ENCODE measurements around the gene INSM1. TPM values are rescaled to one million over a fixed set of nuclear protein-coding genes. Genes with fewer than 3 reads are reported as not detected.
A peak's percentile ranks its signal among the peaks of the same experiment; 100 is the strongest.

The INSM1 gene
- total and polyA plus RNA-seq, 2 of the 13 experiments (the other 11 are each of a cell fraction or from before 2014, with no cell fraction given): not detected

- TF ChIP-seq ZNF260 (CRISPR knock-in tag; IDR thresholded peaks at IDR 0.05; ENCODE audit: borderline replicate concordance, low read depth): no peak
- no peak for TF ChIP-seq MEIS1 (CRISPR knock-in tag; IDR thresholded peaks at IDR 0.05; ENCODE audit: borderline replicate concordance)
- TF ChIP-seq ZNF703 (CRISPR knock-in tag; IDR thresholded peaks at IDR 0.05; ENCODE audit: borderline replicate concordance): no peak
- peak; percentile 55 for TF ChIP-seq HNRNPLL (IDR thresholded peaks at IDR 0.05; ENCODE audit: low read depth, low read length, poor library complexity, severe bottlenecking)
- TF ChIP-seq, protein P1, sequence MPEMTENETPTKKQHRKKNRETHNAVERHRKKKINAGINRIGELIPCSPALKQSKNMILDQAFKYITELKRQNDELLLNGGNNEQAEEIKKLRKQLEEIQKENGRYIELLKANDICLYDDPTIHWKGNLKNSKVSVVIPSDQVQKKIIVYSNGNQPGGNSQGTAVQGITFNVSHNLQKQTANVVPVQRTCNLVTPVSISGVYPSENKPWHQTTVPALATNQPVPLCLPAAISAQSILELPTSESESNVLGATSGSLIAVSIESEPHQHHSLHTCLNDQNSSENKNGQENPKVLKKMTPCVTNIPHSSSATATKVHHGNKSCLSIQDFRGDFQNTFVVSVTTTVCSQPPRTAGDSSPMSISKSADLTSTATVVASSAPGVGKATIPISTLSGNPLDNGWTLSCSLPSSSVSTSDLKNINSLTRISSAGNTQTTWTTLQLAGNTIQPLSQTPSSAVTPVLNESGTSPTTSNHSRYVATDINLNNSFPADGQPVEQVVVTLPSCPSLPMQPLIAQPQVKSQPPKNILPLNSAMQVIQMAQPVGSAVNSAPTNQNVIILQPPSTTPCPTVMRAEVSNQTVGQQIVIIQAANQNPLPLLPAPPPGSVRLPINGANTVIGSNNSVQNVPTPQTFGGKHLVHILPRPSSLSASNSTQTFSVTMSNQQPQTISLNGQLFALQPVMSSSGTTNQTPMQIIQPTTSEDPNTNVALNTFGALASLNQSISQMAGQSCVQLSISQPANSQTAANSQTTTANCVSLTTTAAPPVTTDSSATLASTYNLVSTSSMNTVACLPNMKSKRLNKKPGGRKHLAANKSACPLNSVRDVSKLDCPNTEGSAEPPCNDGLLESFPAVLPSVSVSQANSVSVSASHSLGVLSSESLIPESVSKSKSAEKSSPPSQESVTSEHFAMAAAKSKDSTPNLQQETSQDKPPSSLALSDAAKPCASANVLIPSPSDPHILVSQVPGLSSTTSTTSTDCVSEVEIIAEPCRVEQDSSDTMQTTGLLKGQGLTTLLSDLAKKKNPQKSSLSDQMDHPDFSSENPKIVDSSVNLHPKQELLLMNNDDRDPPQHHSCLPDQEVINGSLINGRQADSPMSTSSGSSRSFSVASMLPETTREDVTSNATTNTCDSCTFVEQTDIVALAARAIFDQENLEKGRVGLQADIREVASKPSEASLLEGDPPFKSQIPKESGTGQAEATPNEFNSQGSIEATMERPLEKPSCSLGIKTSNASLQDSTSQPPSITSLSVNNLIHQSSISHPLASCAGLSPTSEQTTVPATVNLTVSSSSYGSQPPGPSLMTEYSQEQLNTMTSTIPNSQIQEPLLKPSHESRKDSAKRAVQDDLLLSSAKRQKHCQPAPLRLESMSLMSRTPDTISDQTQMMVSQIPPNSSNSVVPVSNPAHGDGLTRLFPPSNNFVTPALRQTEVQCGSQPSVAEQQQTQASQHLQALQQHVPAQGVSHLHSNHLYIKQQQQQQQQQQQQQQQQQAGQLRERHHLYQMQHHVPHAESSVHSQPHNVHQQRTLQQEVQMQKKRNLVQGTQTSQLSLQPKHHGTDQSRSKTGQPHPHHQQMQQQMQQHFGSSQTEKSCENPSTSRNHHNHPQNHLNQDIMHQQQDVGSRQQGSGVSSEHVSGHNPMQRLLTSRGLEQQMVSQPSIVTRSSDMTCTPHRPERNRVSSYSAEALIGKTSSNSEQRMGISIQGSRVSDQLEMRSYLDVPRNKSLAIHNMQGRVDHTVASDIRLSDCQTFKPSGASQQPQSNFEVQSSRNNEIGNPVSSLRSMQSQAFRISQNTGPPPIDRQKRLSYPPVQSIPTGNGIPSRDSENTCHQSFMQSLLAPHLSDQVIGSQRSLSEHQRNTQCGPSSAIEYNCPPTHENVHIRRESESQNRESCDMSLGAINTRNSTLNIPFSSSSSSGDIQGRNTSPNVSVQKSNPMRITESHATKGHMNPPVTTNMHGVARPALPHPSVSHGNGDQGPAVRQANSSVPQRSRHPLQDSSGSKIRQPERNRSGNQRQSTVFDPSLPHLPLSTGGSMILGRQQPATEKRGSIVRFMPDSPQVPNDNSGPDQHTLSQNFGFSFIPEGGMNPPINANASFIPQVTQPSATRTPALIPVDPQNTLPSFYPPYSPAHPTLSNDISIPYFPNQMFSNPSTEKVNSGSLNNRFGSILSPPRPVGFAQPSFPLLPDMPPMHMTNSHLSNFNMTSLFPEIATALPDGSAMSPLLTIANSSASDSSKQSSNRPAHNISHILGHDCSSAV (CRISPR knock-in tag; IDR thresholded peaks at IDR 0.05; ENCODE audit: borderline replicate concordance): no peak
- no peak for TF ChIP-seq ZNF609 (CRISPR knock-in tag; IDR thresholded peaks at IDR 0.05; ENCODE audit: borderline replicate concordance)
- TF ChIP-seq REXO4 (CRISPR knock-in tag; IDR thresholded peaks at IDR 0.05; ENCODE audit: borderline replicate concordance): no peak
- no peak for TF ChIP-seq ARHGAP35 (CRISPR knock-in tag; IDR thresholded peaks at IDR 0.05; ENCODE audit: borderline replicate concordance)
- TF ChIP-seq ZBTB10 (CRISPR knock-in tag; IDR thresholded peaks at IDR 0.05; ENCODE audit: borderline replicate concordance): no peak
- TF ChIP-seq ZNF776 (CRISPR knock-in tag; IDR thresholded peaks at IDR 0.05): 0 out of 2 replicates have a peak, but pooled peaks have one; percentile 25
- TF ChIP-seq ZNF713 (CRISPR knock-in tag; IDR thresholded peaks at IDR 0.05): no peak
These were observed 730 bp downstream of the INSM1 start (continued) for GRCh38 chr20:20368418-20369249.

Measured in HepG2 (cell line).